AG09319 (cell line): ENCODE results near the gene LRPAP1.

Experiments used
- DNase-seq: peaks from one replicate; pipeline ENCODE4 v3.0.0-alpha.2; 2010; ENCODE audit warnings: low read depth; ENCODE audit errors: extremely low read depth
- CTCF ChIP-seq: IDR thresholded peaks from 2 replicates; pipeline ENCODE4 v1.5.1; 2011; ENCODE audit warnings: low read depth, mild to moderate bottlenecking, inconsistent platforms, low read length, moderate library complexity

The LRPAP1 gene

GRCh38 chr4:3498901-3499510, 33.2 kb downstream of the LRPAP1 start:
- no peak for DNase-seq
- TF ChIP-seq CTCF = no peak

- DNase-seq = no peak
- TF ChIP-seq CTCF = no peak
Observed at GRCh38 chr4:3498407-3498806, 33.8 kb downstream of the LRPAP1 start.

GRCh38 chr4:3497523-3498389, 34.5 kb downstream of the LRPAP1 start:
- no peak for DNase-seq
- no peak for TF ChIP-seq CTCF

GRCh38 chr4:3497095-3497494, 35.1 kb downstream of the LRPAP1 start:
- TF ChIP-seq CTCF = no peak
- DNase-seq = no peak

- DNase-seq = no peak
- TF ChIP-seq CTCF = no peak
Observed at GRCh38 chr4:3496021-3496420, 36.2 kb downstream of the LRPAP1 start.

GRCh38 chr4:3495204-3495975, 36.8 kb downstream of the LRPAP1 start:
- no peak for DNase-seq
- no peak for TF ChIP-seq CTCF

GRCh38 chr4:3494462-3494871, 37.8 kb downstream of the LRPAP1 start:
- DNase-seq = no peak
- no peak for TF ChIP-seq CTCF
